HL-60 (cell line): Measurements from ENCODE around the gene AMBP.

ENCODE experiments used
- DNase-seq, 2 experiments: peaks; one replicate each; pipeline ENCODE4 v3.0.0-alpha.2; 2010 to 2020; ENCODE audit warnings: low read depth in 1 of 2, low spot score in 1 of 2
- H3K27ac ChIP-seq: fragments of 250-450 bp; sonication (Bioruptor Pico); replicated peaks from 2 replicates; pipeline ENCODE4 v1.5.1; 2020; ENCODE audit warnings: mild to moderate bottlenecking, moderate library complexity
- H3K27me3 ChIP-seq: fragments of 250-450 bp; sonication (Bioruptor Pico); 2 replicates; pipeline ENCODE4 v1.5.1; 2021; ENCODE audit warnings: mild to moderate bottlenecking, moderate library complexity; ENCODE audit not compliant: insufficient read depth, poor library complexity, severe bottlenecking
- H3K4me3 ChIP-seq: replicated peaks from 2 replicates; pipeline ENCODE4 v1.5.1; 2011; ENCODE audit warnings: mild to moderate bottlenecking, control low read depth, low read length; ENCODE audit not compliant: insufficient read depth
- GABPA ChIP-seq: IDR thresholded peaks from 2 replicates; pipeline ENCODE4 v1.6.1; 2012; ENCODE audit warnings: low read depth
- POLR2AphosphoS5 ChIP-seq: IDR thresholded peaks from 2 replicates; pipeline ENCODE4 v1.6.1; 2012; ENCODE audit warnings: low read depth
- SPI1 ChIP-seq: IDR thresholded peaks from 2 replicates; pipeline ENCODE4 v1.6.1; 2012; ENCODE audit warnings: low read depth, mild to moderate bottlenecking, borderline replicate concordance
- TF ChIP-seq, protein P1 (sequence below): IDR thresholded peaks from one replicate; pipeline ENCODE4 v1.5.1; 2011; ENCODE audit warnings: low read length, control low read depth, inconsistent platforms; ENCODE audit not compliant: insufficient read depth
- TF ChIP-seq, protein P2 (sequence below): IDR thresholded peaks from 2 replicates; pipeline ENCODE4 v1.6.1; 2012; ENCODE audit warnings: low read depth; ENCODE audit not compliant: insufficient replicate concordance

Gene AMBP

DNA sequence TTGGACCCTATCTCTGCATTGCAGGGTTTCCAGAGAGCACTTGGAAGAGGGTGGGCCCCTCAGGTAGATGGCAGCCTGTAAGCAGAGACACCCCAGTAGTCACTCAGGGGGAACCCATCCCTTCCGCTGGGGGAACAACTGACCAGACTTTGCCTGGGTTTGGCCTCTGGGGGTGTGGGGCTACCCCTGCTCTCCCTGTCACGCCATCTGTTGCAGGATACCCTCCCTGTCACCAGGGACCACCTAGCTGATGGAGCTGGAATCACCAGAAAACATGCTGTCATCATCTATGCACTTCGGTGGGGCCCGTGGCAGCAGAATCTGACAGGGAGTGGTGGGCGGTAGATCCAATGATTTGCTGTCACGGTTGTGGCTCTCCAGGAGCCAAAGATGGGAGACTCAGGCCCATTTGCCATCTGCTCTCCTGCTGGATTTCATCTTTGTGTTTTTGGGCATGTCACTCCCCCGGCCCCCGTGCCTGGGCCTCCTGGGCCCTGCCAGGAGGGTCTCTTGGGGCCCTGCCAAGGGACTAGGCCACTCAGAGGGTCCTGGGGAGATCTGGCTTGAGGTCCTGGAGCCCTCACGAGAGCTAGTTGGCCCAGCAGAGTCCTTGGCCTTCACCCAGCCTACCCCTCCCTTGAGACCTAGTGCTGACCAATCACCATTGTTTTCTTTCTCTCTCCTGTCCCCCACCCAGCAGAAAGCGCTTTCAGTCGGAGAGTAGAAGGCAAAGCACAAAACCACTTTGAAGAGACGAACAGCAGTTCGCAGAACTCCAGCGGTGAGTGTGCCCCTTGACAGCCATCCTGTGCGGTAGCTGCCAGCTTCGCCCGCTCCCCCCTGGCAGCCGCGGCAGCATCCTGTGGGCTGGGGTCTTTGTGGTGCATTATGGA is 45.9 kb downstream of the AMBP start:
- no peak for DNase-seq
- no peak overlapping the region for H3K4me3 ChIP-seq
- no peak overlapping the region for H3K27ac ChIP-seq
- no peaks in the 10 kb centered on the region for H3K27me3 ChIP-seq
- TF ChIP-seq GABPA (no peak), SPI1 (no peak), POLR2AphosphoS5 (no peak)
- TF ChIP-seq, protein P1, sequence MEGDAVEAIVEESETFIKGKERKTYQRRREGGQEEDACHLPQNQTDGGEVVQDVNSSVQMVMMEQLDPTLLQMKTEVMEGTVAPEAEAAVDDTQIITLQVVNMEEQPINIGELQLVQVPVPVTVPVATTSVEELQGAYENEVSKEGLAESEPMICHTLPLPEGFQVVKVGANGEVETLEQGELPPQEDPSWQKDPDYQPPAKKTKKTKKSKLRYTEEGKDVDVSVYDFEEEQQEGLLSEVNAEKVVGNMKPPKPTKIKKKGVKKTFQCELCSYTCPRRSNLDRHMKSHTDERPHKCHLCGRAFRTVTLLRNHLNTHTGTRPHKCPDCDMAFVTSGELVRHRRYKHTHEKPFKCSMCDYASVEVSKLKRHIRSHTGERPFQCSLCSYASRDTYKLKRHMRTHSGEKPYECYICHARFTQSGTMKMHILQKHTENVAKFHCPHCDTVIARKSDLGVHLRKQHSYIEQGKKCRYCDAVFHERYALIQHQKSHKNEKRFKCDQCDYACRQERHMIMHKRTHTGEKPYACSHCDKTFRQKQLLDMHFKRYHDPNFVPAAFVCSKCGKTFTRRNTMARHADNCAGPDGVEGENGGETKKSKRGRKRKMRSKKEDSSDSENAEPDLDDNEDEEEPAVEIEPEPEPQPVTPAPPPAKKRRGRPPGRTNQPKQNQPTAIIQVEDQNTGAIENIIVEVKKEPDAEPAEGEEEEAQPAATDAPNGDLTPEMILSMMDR: no peak
- TF ChIP-seq, protein P2, sequence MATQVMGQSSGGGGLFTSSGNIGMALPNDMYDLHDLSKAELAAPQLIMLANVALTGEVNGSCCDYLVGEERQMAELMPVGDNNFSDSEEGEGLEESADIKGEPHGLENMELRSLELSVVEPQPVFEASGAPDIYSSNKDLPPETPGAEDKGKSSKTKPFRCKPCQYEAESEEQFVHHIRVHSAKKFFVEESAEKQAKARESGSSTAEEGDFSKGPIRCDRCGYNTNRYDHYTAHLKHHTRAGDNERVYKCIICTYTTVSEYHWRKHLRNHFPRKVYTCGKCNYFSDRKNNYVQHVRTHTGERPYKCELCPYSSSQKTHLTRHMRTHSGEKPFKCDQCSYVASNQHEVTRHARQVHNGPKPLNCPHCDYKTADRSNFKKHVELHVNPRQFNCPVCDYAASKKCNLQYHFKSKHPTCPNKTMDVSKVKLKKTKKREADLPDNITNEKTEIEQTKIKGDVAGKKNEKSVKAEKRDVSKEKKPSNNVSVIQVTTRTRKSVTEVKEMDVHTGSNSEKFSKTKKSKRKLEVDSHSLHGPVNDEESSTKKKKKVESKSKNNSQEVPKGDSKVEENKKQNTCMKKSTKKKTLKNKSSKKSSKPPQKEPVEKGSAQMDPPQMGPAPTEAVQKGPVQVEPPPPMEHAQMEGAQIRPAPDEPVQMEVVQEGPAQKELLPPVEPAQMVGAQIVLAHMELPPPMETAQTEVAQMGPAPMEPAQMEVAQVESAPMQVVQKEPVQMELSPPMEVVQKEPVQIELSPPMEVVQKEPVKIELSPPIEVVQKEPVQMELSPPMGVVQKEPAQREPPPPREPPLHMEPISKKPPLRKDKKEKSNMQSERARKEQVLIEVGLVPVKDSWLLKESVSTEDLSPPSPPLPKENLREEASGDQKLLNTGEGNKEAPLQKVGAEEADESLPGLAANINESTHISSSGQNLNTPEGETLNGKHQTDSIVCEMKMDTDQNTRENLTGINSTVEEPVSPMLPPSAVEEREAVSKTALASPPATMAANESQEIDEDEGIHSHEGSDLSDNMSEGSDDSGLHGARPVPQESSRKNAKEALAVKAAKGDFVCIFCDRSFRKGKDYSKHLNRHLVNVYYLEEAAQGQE: no peak

DNA sequence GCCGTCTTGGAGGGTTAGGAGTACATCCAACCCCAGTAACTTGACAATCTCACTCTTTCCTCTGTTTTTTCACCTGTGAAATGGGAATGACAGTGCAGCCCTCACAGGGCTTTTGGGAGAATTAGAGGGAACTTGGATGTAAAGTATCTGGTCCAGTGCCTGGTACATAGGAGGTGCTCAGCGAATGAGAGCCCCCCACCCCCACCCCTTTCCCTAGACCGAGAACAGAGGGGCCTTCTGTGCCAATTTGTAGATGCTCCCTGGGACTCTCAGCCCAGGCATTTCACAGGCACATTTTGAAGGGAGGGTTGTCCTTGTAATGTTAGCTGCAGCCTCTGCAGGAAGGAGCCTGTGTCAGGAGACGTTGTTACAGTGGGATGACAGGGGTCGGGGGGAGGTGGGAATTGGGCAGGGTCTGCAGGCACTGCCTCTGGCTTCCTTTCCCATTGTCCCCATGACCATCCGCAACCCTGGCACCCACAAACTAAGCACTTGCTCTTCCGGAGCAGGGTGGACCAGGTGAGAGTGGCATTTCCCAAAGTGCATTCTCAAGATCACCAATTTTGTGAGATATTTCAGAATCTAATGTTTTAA is 47.0 kb downstream of the AMBP start:
- Histone ChIP-seq H3K4me3 (no peak overlapping the region), H3K27me3 (no peaks in the 10 kb centered on the region), H3K27ac (no peak overlapping the region)
- no peak for TF ChIP-seq SPI1
- TF ChIP-seq, protein P1: no peak
- no peak for DNase-seq

DNA sequence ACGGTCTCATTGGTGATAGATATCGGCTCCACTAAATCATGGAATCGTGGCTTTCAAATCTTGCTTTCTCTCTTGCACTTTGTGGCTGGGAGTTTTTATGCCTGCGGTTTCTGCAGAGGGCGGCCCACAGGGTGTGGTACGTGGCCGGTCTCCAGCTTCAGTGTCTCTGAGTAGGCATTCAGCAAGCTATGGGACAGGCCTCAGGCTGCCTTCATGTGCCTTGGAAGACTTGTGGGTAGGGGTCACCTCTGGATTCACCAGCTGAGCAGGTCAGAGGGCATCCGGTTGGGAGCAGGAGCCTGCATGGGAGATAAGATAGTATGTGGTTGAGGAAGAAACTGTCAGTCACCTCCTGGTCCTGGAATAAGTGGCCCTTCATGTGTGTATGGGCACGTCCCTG is 47.7 kb downstream of the AMBP start:
- no peak for DNase-seq
- TF ChIP-seq SPI1 (no peak), GABPA (no peak), POLR2AphosphoS5 (no peak)
- TF ChIP-seq, protein P1: no peak
- TF ChIP-seq, protein P2: no peak
- Histone ChIP-seq H3K4me3 (no peak overlapping the region), H3K27ac (no peak overlapping the region), H3K27me3 (no peaks in the 10 kb centered on the region)
